Panc1 (cell line): Measurements from ENCODE around the gene PPP1R9A. TPM values are rescaled to one million over a fixed set of nuclear protein-coding genes. Genes with fewer than 3 reads are reported as not detected.

ENCODE experiments used
- ATAC-seq: fragments of 200-7000 bp; cut with Tn5 transposase; 2 replicates; pipeline ENCODE4 v1.9.1; 2020; ENCODE audit warnings: mild to moderate bottlenecking, moderate library complexity
- BruUV-seq: library from RNA; stranded (reverse); fragments of 400-500 nt; replicated peaks from 2 replicates; lab custom pipeline; 2021; lab: Mats Ljungman, UMichigan
- CTCF ChIA-PET: fragments of 300-600 bp; sonication (Branson Sonifier 250); formaldehyde crosslinking; loops from one replicate; lab custom pipeline; 2022; ENCODE audit warnings: antibody characterized with exemption; lab: Charles Lee
- POLR2A ChIA-PET: fragments of 300-600 bp; sonication (Branson Sonifier 250); formaldehyde crosslinking; loops from one replicate; lab custom pipeline; 2022; ENCODE audit warnings: antibody characterized with exemption; lab: Charles Lee
- DNase-seq: peaks from one replicate; pipeline ENCODE4 v3.0.0-alpha.2; 2010; ENCODE audit warnings: low read depth, low spot score
- H3K27ac ChIP-seq: 2 replicates; pipeline ENCODE4 v1.5.1; 2011; ENCODE audit warnings: mild to moderate bottlenecking, low read length, inconsistent platforms
- H3K27me3 ChIP-seq: fragments of 200-500 bp; sonication (Bioruptor generic); 2 replicates; pipeline ENCODE4 v1.6.0; 2014; ENCODE audit warnings: low read length, inconsistent platforms; ENCODE audit not compliant: control insufficient read depth, insufficient read depth
- H3K36me3 ChIP-seq: fragments of 200-500 bp; sonication (Bioruptor generic); 2 replicates; pipeline ENCODE4 v1.5.1; 2014; ENCODE audit warnings: inconsistent platforms, mild to moderate bottlenecking, low read length, moderate library complexity; ENCODE audit not compliant: control insufficient read depth, insufficient read depth
- H3K4me1 ChIP-seq: 2 replicates; pipeline ENCODE4 v1.5.1; 2011; ENCODE audit warnings: inconsistent platforms, mild to moderate bottlenecking, low read length, moderate library complexity; ENCODE audit not compliant: control insufficient read depth, insufficient read depth
- H3K4me3 ChIP-seq, 2 experiments: 2 replicates each; pipeline ENCODE4 v1.5.1; 2011 to 2012; ENCODE audit warnings: low read depth in 2 of 2, low read length in 2 of 2, mild to moderate bottlenecking in 2 of 2, inconsistent platforms in 1 of 2, moderate library complexity in 1 of 2
- H3K9me3 ChIP-seq: fragments of 200-500 bp; sonication (Bioruptor generic); 2 replicates; pipeline ENCODE4 v1.5.1; 2014; ENCODE audit warnings: low read depth, mild to moderate bottlenecking, inconsistent platforms, low read length, moderate library complexity; ENCODE audit not compliant: control insufficient read depth, insufficient read depth
- POLR2AphosphoS5 ChIP-seq: IDR thresholded peaks from 2 replicates; pipeline ENCODE4 v1.6.1; 2012; ENCODE audit warnings: mild to moderate bottlenecking, low read depth, low read length, moderate library complexity
- SIN3A ChIP-seq: IDR thresholded peaks from 2 replicates; pipeline ENCODE4 v1.6.1; 2012; ENCODE audit warnings: low read depth, mild to moderate bottlenecking, low read length, moderate library complexity, borderline replicate concordance; ENCODE audit not compliant: insufficient read depth
- TCF7L2 ChIP-seq: IDR thresholded peaks from 2 replicates; pipeline ENCODE4 v1.6.1; 2011; ENCODE audit warnings: mild to moderate bottlenecking, low read depth, low read length, inconsistent platforms
- in situ Hi-C: cut with HindIII; loops from 2 replicates; pipeline ENCODE4 v1.10.0; 2016; ENCODE audit warnings: low sequenced_read_pairs, low pct_unique_long_range_greater_than_20kb
- intact Hi-C: fragments of 100-400 bp; cut with micrococcal nuclease; formaldehyde crosslinking; loops from one replicate; pipeline ENCODE4 v1.10.0; 2022; ENCODE audit not compliant: unreplicated experiment
- total RNA-seq: library from RNA; stranded (reverse); gene quantifications from one replicate; pipeline ENCODE4 v1.2.1, GENCODE V29; 2021; ENCODE audit not compliant: unreplicated experiment
- TF ChIP-seq, protein P1 (sequence below), 2 experiments: IDR thresholded peaks; 2 replicates each; pipeline ENCODE4 v1.6.1; 2011 to 2012; ENCODE audit warnings: low read depth in 2 of 2, control low read depth in 1 of 2, low read length in 1 of 2, mild to moderate bottlenecking in 1 of 2, moderate library complexity in 1 of 2; ENCODE audit not compliant: insufficient read depth in 1 of 2
- TF ChIP-seq, protein P2 (sequence below): fragments of 450-650 bp; IDR thresholded peaks from 2 replicates; pipeline ENCODE4 v1.5.1; 2017; ENCODE audit warnings: mild to moderate bottlenecking

PPP1R9A gene
- total RNA-seq, 1 experiment from 2014 or later, result 5.0 TPM

DNA sequence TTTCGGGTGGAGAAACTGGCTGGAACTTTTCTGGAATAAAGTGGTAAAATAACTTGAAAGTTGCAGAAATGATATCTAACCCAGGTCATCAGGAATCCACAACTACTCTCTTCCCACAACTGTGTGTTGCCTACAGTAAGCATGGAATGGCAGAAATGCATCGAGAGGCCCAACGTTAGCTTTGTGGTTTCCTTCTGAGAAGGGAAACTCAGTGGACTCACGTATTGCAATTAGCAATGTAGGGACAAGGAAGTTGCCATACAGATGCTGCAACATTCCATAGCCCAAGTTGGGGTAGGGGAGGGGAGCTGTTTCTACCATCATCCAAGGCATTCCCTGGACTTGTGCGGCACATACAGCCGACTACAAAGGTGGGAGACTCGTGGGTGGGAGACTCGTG is 415.0 kb downstream of the PPP1R9A start:
- H3K27me3 ChIP-seq, result no peaks in the 10 kb centered on the region
- ChIA-PET CTCF (no interaction called here), POLR2A (no interaction called here)
- no TSS peak for BruUV-seq
- H3K4me3 ChIP-seq, result no peak overlapping the region
- H3K27ac ChIP-seq, result no peak overlapping the region
- ATAC-seq (no peak), DNase-seq (no peak)
- in situ Hi-C loops, result no loop called here
- H3K9me3 ChIP-seq, result no peaks in the 10 kb centered on the region
- intact Hi-C loops, result no loop called here
- TF ChIP-seq, protein P1, sequence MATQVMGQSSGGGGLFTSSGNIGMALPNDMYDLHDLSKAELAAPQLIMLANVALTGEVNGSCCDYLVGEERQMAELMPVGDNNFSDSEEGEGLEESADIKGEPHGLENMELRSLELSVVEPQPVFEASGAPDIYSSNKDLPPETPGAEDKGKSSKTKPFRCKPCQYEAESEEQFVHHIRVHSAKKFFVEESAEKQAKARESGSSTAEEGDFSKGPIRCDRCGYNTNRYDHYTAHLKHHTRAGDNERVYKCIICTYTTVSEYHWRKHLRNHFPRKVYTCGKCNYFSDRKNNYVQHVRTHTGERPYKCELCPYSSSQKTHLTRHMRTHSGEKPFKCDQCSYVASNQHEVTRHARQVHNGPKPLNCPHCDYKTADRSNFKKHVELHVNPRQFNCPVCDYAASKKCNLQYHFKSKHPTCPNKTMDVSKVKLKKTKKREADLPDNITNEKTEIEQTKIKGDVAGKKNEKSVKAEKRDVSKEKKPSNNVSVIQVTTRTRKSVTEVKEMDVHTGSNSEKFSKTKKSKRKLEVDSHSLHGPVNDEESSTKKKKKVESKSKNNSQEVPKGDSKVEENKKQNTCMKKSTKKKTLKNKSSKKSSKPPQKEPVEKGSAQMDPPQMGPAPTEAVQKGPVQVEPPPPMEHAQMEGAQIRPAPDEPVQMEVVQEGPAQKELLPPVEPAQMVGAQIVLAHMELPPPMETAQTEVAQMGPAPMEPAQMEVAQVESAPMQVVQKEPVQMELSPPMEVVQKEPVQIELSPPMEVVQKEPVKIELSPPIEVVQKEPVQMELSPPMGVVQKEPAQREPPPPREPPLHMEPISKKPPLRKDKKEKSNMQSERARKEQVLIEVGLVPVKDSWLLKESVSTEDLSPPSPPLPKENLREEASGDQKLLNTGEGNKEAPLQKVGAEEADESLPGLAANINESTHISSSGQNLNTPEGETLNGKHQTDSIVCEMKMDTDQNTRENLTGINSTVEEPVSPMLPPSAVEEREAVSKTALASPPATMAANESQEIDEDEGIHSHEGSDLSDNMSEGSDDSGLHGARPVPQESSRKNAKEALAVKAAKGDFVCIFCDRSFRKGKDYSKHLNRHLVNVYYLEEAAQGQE (IDR thresholded peaks at IDR 0.05; ENCODE audit: insufficient read depth in 1 of 2, low read depth in 2 of 2, low read length in 1 of 2), result no peak
- TF ChIP-seq POLR2AphosphoS5 (no peak), TCF7L2 (no peak), SIN3A (no peak)
- TF ChIP-seq, protein P2, sequence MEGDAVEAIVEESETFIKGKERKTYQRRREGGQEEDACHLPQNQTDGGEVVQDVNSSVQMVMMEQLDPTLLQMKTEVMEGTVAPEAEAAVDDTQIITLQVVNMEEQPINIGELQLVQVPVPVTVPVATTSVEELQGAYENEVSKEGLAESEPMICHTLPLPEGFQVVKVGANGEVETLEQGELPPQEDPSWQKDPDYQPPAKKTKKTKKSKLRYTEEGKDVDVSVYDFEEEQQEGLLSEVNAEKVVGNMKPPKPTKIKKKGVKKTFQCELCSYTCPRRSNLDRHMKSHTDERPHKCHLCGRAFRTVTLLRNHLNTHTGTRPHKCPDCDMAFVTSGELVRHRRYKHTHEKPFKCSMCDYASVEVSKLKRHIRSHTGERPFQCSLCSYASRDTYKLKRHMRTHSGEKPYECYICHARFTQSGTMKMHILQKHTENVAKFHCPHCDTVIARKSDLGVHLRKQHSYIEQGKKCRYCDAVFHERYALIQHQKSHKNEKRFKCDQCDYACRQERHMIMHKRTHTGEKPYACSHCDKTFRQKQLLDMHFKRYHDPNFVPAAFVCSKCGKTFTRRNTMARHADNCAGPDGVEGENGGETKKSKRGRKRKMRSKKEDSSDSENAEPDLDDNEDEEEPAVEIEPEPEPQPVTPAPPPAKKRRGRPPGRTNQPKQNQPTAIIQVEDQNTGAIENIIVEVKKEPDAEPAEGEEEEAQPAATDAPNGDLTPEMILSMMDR, result no peak
- H3K36me3 ChIP-seq, result no peaks in the 10 kb centered on the region
- H3K4me1 ChIP-seq, result no peaks in the 10 kb centered on the region

DNA sequence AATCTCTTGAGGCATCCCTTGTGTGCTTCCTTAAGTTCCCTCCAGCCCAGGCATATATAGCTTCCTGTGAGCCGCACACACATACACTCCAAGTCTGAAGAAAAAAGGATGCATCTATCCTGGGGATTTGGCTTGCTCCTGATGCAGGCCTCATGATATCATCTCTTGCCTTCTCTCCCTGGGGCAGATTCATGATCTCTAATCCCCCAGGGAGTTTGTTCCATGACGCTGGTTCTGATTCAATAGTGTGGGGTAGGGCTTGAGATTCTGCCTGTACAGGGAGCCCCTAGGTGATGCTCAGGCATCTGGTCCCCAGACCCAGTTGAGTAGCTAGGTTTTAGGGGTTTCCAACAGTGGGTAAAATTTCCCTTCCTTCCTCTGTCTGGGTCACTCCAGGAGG is 415.5 kb downstream of the PPP1R9A start:
- no peaks in the 10 kb centered on the region for H3K9me3 ChIP-seq
- H3K4me1 ChIP-seq, result no peaks in the 10 kb centered on the region
- no peak overlapping the region for H3K27ac ChIP-seq
- ATAC-seq, result no peak
- H3K27me3 ChIP-seq, result no peaks in the 10 kb centered on the region
- TF ChIP-seq POLR2AphosphoS5 (no peak), SIN3A (no peak), TCF7L2 (no peak)
- TF ChIP-seq, protein P1 (IDR thresholded peaks at IDR 0.05; ENCODE audit: insufficient read depth in 1 of 2, low read depth in 2 of 2, low read length in 1 of 2), result no peak
- TF ChIP-seq, protein P2, result no peak
- H3K4me3 ChIP-seq, result no peak overlapping the region
- ChIA-PET CTCF (no interaction called here), POLR2A (no interaction called here)
- no peak for DNase-seq
- in situ Hi-C loops (no loop called here), intact Hi-C loops (no loop called here)
- H3K36me3 ChIP-seq, result no peaks in the 10 kb centered on the region
- BruUV-seq, result no TSS peak
